ENCODE measurements around the gene EFCAB6.

EFCAB6 gene

DNA sequence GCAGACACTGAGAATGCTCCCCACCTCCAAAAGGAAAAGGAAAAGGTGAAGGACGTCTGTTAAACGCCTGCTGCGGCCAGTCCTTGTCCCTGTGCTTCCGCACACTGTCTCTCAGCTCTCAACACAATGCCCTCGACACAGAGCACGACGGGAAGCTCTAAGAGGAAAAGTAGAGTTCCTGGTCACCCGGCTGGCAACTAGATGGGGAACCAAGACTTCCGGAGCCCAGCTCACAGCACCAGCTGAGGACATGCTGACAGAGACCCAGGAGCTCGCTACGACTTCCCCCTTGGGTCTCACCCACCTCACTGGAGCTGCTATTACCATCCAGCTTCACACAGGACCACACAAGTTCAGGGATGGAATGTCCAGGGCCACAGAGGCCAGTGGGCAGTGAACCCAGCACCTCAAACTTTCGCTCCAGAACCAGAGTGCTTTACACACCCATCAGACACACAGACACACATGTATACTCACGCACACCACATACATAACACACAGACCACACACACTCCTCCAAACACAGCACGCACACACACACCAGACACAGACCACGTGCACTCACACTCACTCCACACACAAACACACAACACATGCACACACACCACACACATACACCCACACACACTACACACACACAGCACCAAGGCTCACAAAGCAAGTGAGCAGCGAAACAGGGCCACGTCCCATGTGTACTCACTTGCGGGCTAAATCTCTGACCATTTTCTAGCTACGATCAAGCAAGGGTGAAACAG lies 40.6 kb upstream of the EFCAB6 start:
- DNase-seq (ENCODE audit: extremely low read depth, low read depth): no peak
- TF ChIP-seq, protein P1, sequence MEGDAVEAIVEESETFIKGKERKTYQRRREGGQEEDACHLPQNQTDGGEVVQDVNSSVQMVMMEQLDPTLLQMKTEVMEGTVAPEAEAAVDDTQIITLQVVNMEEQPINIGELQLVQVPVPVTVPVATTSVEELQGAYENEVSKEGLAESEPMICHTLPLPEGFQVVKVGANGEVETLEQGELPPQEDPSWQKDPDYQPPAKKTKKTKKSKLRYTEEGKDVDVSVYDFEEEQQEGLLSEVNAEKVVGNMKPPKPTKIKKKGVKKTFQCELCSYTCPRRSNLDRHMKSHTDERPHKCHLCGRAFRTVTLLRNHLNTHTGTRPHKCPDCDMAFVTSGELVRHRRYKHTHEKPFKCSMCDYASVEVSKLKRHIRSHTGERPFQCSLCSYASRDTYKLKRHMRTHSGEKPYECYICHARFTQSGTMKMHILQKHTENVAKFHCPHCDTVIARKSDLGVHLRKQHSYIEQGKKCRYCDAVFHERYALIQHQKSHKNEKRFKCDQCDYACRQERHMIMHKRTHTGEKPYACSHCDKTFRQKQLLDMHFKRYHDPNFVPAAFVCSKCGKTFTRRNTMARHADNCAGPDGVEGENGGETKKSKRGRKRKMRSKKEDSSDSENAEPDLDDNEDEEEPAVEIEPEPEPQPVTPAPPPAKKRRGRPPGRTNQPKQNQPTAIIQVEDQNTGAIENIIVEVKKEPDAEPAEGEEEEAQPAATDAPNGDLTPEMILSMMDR (IDR thresholded peaks at IDR 0.05; ENCODE audit: low read depth, low read length, missing control alignments): no peak
- no peak overlapping the region for H3K4me3 ChIP-seq (replicated peaks; ENCODE audit: low read depth, low read length)

DNA sequence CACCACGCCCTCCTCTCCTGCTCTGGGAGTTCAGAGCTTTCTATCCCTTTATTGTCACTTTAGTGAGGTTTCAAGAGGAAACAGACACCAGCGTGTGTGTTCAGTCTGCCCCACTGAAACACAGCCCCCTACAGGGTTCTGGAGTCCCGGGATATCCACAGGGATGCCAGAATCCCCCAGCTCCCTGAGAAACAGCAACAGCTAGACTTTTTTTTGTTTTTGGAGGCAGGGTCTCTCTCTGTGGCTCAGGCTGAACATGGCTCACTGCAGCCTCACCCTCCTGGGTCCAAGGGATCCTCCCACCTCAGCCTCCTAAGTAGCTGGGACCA lies 39.8 kb upstream of the EFCAB6 start:
- TF ChIP-seq, protein P1 (IDR thresholded peaks at IDR 0.05; ENCODE audit: low read depth, low read length, missing control alignments): no peak
- DNase-seq (ENCODE audit: extremely low read depth, low read depth): no peak

DNA sequence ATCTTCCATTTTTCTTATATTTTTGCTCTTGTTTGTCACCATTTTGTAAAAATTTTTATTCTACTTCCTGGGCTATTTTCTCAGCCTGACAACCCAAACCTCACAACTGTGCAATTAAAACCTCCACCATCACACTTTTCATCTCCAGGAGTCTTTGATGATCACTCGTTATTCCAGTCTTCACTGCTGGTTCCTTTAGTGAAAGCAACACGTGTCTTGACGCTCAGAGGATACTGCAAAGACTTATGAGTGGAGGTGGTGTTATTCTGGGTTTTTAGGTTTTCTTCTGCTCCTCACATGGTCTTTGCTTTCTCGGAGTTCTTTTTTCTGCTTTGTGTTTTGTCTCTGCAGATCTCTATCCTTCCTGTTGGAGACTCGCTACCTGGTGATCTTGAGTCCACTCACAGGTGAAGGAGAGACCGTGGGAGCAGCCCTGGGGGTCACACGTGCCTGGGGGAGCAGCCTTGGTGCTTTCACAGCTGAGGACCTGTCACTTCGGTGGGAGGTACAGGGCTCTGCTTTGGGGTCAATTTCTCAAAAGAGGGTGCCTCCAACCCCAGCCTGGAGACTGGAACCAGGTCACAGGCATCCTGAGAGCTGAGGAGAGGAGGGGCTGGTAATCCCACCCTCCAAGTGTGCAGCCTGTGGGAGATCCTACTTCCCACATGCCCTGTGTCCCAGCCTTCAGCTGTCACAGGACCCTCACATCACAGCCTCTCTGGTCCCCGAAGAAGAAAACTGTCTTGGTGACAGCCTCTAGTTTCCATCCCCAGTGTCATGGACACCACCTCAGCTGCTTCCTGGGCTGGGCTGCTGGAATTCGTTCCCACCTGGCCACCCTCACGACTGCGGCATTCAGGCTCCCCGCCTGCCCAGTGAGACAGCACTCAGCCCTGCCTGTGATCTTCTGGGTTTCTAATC lies 39.2 kb upstream of the EFCAB6 start:
- no peak for DNase-seq (ENCODE audit: extremely low read depth, low read depth)
- no peak overlapping the region for H3K4me3 ChIP-seq (replicated peaks; ENCODE audit: low read depth, low read length)
- TF ChIP-seq, protein P1 (IDR thresholded peaks at IDR 0.05; ENCODE audit: low read depth, low read length, missing control alignments): no peak

More for the DNA sequence above, 39.8 kb upstream of the EFCAB6 start:
- no peak overlapping the region for H3K4me3 ChIP-seq (replicated peaks; ENCODE audit: low read depth, low read length)

DNA sequence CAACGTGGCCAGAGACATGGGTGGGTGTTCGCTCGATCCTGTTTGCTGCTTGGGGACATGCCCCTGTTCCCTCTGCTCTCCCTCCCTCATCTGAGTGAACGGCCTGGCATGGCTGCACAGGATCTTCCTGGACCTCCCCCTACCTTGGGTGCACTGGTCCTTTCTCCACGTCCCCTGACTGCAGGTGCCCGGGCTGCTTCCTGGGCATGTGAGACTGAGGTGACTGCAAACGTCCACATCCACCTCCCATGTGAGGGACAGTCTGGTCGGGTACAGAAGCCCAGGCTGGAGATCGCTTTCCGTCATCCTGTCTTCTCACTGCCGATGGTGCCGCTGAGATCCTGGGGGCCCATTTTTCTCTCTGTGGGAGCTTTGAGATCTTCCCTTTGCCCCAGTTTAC lies 38.4 kb upstream of the EFCAB6 start:
- TF ChIP-seq, protein P1 (IDR thresholded peaks at IDR 0.05; ENCODE audit: low read depth, low read length, missing control alignments): no peak
- no peak for DNase-seq (ENCODE audit: extremely low read depth, low read depth)

DNA sequence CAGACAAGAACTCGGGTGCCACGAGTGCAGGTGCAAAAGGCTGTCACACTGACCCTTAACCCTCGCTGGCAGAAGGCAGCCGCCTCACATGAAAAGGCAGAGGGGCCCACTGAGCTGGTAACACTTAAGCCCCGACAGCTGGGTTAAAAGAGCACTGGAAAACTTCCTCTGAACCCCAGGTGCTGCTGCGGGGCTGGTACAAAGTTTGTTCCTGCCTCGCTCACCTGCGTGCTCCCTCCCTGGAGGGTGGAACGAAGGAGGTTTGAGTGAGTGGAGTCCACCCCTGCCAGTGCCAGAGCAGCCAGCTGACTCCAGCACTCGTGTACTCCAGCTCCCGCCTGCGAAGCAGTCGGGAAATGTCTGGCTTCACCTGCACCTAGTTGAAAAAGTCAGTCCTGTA lies 37.6 kb upstream of the EFCAB6 start:
- DNase-seq (ENCODE audit: extremely low read depth, low read depth): no peak
- TF ChIP-seq, protein P1 (IDR thresholded peaks at IDR 0.05; ENCODE audit: low read depth, low read length, missing control alignments): no peak
- H3K4me3 ChIP-seq (replicated peaks; ENCODE audit: low read depth, low read length): no peak overlapping the region

More for the DNA sequence above, 38.4 kb upstream of the EFCAB6 start:
- no peak overlapping the region for H3K4me3 ChIP-seq (replicated peaks; ENCODE audit: low read depth, low read length)

DNA sequence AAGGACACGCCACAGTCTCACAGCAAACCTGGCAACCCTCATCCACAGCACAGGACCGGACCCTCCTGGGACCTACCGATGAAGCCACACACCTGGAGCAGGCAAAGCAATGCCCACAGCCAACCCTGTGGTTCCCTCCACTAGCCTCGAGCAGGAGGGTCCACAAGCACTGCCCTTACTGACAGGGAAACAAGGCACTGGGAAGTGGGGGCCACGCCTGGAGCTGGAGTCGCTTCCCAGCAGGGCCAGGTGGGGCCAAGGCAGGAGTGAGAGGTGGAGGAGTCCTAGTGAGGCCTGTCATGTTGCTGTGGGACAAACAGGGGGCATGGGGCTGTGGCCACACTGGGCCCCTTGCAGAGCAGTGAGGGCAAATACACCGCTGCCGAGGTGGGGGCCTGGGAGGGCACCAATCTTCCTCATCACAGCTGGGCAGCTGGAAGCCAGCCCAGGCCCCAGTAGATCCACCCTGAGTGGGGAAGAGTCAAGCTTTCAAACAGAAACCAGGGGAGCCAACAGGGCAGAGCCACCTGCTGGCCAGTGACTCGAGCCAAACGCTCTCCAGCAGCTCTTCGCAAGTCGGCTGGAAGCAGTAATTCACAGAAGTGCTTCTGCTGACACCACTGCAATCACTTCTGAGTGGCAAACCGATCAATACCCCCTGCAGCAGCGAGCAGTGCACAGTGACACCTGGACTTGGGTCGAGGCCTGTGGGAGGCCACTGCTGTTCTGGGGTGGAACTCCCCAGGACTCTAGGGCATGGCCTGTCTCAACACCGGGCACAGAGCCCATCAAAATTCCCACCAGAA lies 36.5 kb upstream of the EFCAB6 start:
- no peak overlapping the region for H3K4me3 ChIP-seq (replicated peaks; ENCODE audit: low read depth, low read length)
- no peak for DNase-seq (ENCODE audit: extremely low read depth, low read depth)
- TF ChIP-seq, protein P1 (IDR thresholded peaks at IDR 0.05; ENCODE audit: low read depth, low read length, missing control alignments): peak; percentile 43
